MM.1S (cell line): ENCODE results near the gene CHD6.
A peak's percentile ranks its signal among the peaks of the same experiment; 100 is the strongest.

Experiments used
- DNase-seq: peaks from one replicate; pipeline ENCODE4 v3.0.0-alpha.2; 2015
- H2AFZ ChIP-seq: fragments of 300-600 bp; sonication (generic); 2 replicates; pipeline ENCODE4 v1.6.0; 2016; ENCODE audit warnings: antibody characterized with exemption, low read length
- H3F3A ChIP-seq: fragments of 300-600 bp; sonication (generic); 2 replicates; pipeline ENCODE4 v1.6.1; 2016; ENCODE audit warnings: mild to moderate bottlenecking, antibody characterized with exemption, low read length, moderate library complexity, mixed read lengths; ENCODE audit not compliant: insufficient read depth
- H3K27ac ChIP-seq: fragments of 300-600 bp; sonication (generic); 2 replicates; pipeline ENCODE4 v1.5.1; 2016; ENCODE audit warnings: mild to moderate bottlenecking, low read length
- H3K27me3 ChIP-seq: fragments of 300-600 bp; sonication (generic); replicated peaks from 2 replicates; pipeline ENCODE4 v1.6.0; 2016; ENCODE audit warnings: low read length; ENCODE audit not compliant: insufficient read depth
- H3K36me3 ChIP-seq: fragments of 300-600 bp; sonication (generic); replicated peaks from 2 replicates; pipeline ENCODE4 v1.6.1; 2016; ENCODE audit warnings: mild to moderate bottlenecking, low read length, mixed read lengths; ENCODE audit not compliant: insufficient read depth
- H3K4me1 ChIP-seq: fragments of 300-600 bp; sonication (generic); 2 replicates; pipeline ENCODE4 v1.6.1; 2016; ENCODE audit warnings: low read length, mixed read lengths
- H3K4me2 ChIP-seq: fragments of 300-600 bp; sonication (generic); 2 replicates; pipeline ENCODE4 v1.6.0; 2016; ENCODE audit warnings: low read depth, low read length
- H3K4me3 ChIP-seq: fragments of 300-600 bp; sonication (generic); 2 replicates; pipeline ENCODE4 v1.5.1; 2016; ENCODE audit warnings: low read length, mixed read lengths
- H3K79me2 ChIP-seq: fragments of 300-600 bp; sonication (generic); 2 replicates; pipeline ENCODE4 v1.6.1; 2016; ENCODE audit warnings: mixed run types, low read length, mixed read lengths
- H3K9ac ChIP-seq: fragments of 300-600 bp; sonication (generic); 2 replicates; pipeline ENCODE4 v1.6.1; 2016; ENCODE audit warnings: low read length, mixed read lengths
- H3K9me2 ChIP-seq: fragments of 300-600 bp; sonication (generic); replicated peaks from 2 replicates; pipeline ENCODE4 v1.6.1; 2016; ENCODE audit warnings: mild to moderate bottlenecking, low read length, mixed read lengths; ENCODE audit not compliant: insufficient read depth
- H3K9me3 ChIP-seq: fragments of 300-600 bp; sonication (generic); replicated peaks from 2 replicates; pipeline ENCODE4 v1.6.1; 2016; ENCODE audit warnings: mild to moderate bottlenecking, low read length, mixed read lengths; ENCODE audit not compliant: insufficient read depth
- H4K20me1 ChIP-seq: fragments of 300-600 bp; sonication (generic); 2 replicates; pipeline ENCODE4 v1.6.1; 2016; ENCODE audit warnings: mild to moderate bottlenecking, low read length, moderate library complexity, mixed read lengths; ENCODE audit not compliant: insufficient read depth
- CTCF ChIP-seq: fragments of 300-600 bp; sonication (generic); IDR thresholded peaks from 2 replicates; pipeline ENCODE4 v1.5.1; 2016; ENCODE audit warnings: antibody characterized with exemption, low read length, mixed read lengths
- EZH2 ChIP-seq: fragments of 300-600 bp; sonication (generic); optimal IDR thresholded peaks from 2 replicates; pipeline ENCODE3; 2017; ENCODE audit warnings: low read depth, mild to moderate bottlenecking, antibody characterized with exemption, low read length, mixed read lengths
- EZH2phosphoT487 ChIP-seq: fragments of 300-600 bp; sonication (generic); IDR thresholded peaks from 2 replicates; pipeline ENCODE4 v1.6.1; 2018; ENCODE audit warnings: antibody characterized with exemption, low read length

The CHD6 gene

GRCh38 chr20:41370176-41370575 is 248.0 kb downstream of the CHD6 start:
- H3K27me3 ChIP-seq: peaks cover 21% of the 10 kb centered on the region
- no peak overlapping the region for H3K4me2 ChIP-seq
- no peaks in the 10 kb centered on the region for H3K36me3 ChIP-seq
- no peaks in the 10 kb centered on the region for H3K79me2 ChIP-seq
- H2AFZ ChIP-seq: no peak overlapping the region
- no peaks in the 10 kb centered on the region for H3K9me3 ChIP-seq
- no peaks in the 10 kb centered on the region for H4K20me1 ChIP-seq
- H3F3A ChIP-seq: no peaks in the 10 kb centered on the region
- H3K4me3 ChIP-seq: no peak overlapping the region
- no peak overlapping the region for H3K27ac ChIP-seq
- H3K9me2 ChIP-seq: no peaks in the 10 kb centered on the region
- no peak for DNase-seq
- no peak overlapping the region for H3K9ac ChIP-seq
- TF ChIP-seq EZH2phosphoT487: no peak
- no peak for TF ChIP-seq CTCF
- TF ChIP-seq EZH2: no peak
- peaks cover 14% of the 10 kb centered on the region for H3K4me1 ChIP-seq

- Histone ChIP-seq H3K4me3 (no peak overlapping the region), H3K79me2 (no peaks in the 10 kb centered on the region), H3K27me3 (peaks cover 24% of the 10 kb centered on the region), H2AFZ (no peak overlapping the region; the same call in 1 of the 2 replicates), H4K20me1 (no peaks in the 10 kb centered on the region), H3K9me3 (no peaks in the 10 kb centered on the region), H3K4me1 (peaks cover 14% of the 10 kb centered on the region), H3K9ac (no peak overlapping the region), H3F3A (no peaks in the 10 kb centered on the region), H3K9me2 (no peaks in the 10 kb centered on the region), H3K4me2 (no peak overlapping the region), H3K36me3 (no peaks in the 10 kb centered on the region), H3K27ac (no peak overlapping the region)
- peak; percentile 9 for DNase-seq
- TF ChIP-seq EZH2 (no peak), EZH2phosphoT487 (no peak), CTCF (no peak)
Measured at GRCh38 chr20:41369673-41370072, 248.5 kb downstream of the CHD6 start.

- Histone ChIP-seq H3K4me1 (peaks cover 14% of the 10 kb centered on the region), H2AFZ (no peak overlapping the region), H4K20me1 (no peaks in the 10 kb centered on the region), H3K36me3 (no peaks in the 10 kb centered on the region), H3K79me2 (no peaks in the 10 kb centered on the region), H3K9ac (no peak overlapping the region), H3K27me3 (peaks cover 24% of the 10 kb centered on the region), H3K27ac (no peak overlapping the region), H3F3A (no peaks in the 10 kb centered on the region), H3K9me3 (no peaks in the 10 kb centered on the region), H3K9me2 (no peaks in the 10 kb centered on the region), H3K4me2 (no peak overlapping the region), H3K4me3 (no peak overlapping the region)
- DNase-seq: no peak
- TF ChIP-seq CTCF (no peak), EZH2phosphoT487 (no peak), EZH2 (no peak)
Measured at GRCh38 chr20:41367956-41368355, 250.2 kb downstream of the CHD6 start.

- Histone ChIP-seq H2AFZ (no peak overlapping the region), H4K20me1 (no peaks in the 10 kb centered on the region), H3K9me3 (no peaks in the 10 kb centered on the region), H3K4me1 (peaks cover 14% of the 10 kb centered on the region), H3K9me2 (no peaks in the 10 kb centered on the region), H3K9ac (no peak overlapping the region), H3K36me3 (no peaks in the 10 kb centered on the region), H3K4me2 (no peak overlapping the region), H3K79me2 (no peaks in the 10 kb centered on the region), H3K27ac (no peak overlapping the region), H3K4me3 (no peak overlapping the region), H3K27me3 (peaks cover 24% of the 10 kb centered on the region), H3F3A (no peaks in the 10 kb centered on the region)
- TF ChIP-seq EZH2 (no peak), EZH2phosphoT487 (no peak), CTCF (no peak)
- no peak for DNase-seq
Measured at GRCh38 chr20:41367393-41367695, 250.8 kb downstream of the CHD6 start.
